ENCODE data around the gene DDIT3.

DDIT3 gene

GRCh38 chr12:57547288-57548012 is 27.1 kb upstream of the DDIT3 start:
- no peak for DNase-seq (ENCODE audit: low read depth)

DNA sequence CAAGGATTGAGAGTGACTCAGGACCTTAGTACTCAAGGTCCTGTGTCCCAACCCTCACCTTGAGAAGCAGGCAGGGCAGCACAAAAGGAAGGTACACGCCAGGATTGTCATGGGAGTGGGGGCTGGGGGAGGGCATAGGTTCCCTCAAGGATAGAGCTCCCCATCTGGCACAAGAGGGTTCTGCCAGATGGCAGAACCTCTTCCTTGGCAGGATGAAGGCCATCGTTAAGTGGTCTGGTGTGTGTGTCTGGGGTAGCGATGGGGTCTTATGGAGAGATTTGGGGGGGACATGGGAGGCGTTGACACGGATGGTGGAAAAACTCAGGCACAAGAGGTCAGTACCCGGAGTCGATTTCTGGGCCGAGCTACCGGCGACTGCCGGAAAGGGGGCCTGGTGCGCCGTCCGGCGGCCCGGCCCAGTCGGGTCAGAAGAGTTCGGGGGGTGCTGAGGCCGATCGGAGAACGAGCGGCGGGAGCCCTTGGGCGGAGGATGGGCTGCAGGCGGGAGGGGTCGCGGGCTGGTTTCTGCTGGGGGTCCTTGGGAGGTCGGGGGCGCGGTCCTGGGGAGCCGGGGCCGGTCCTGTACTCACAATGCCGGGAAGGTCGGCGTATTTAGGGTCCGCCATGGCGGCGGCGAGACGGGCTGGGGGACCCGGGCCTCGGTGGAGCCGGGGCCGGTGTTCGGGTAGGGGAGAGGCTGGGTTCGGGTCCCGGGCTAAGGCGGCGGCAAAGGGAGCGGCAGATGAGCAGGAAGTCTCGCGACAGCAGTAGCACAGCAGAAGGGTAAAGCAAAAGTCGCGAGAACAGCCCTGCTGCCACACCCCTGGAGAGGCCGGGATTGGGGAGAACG is 26.3 kb upstream of the DDIT3 start, which contains the start of gene DCTN2:
TSS of gene DCTN2 (minus strand) at position 755 of the 850 bp plus-strand sequence. CDS start at position 626, 129 bp downstream.
- DNase-seq (ENCODE audit: low read depth): peak; percentile 85

- no peak for DNase-seq (ENCODE audit: low read depth)
Measured at GRCh38 chr12:57545809-57546437, 25.6 kb upstream of the DDIT3 start.

DNA sequence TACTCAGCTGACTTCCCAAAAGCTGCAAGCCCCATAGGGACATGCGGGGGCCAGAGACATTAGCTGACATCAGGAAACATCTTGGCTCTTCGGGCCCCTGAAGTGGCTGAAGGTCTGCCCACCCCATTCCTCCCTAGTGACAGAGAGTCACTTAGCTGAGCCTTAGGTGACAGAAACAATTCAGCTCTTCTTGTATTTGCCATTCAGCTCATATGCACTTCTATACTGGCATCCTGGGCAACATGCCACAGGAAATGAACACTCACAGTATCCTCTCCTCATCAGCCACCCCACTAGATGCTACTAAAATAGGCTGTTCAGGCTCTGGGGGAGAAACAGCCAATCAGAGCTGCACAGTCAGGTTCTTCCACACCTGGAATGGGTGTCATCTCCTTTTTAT is 23.3 kb upstream of the DDIT3 start:
- no peak for DNase-seq (ENCODE audit: low read depth)

- no peak for DNase-seq (ENCODE audit: low read depth)
Measured at GRCh38 chr12:57541717-57542116, 21.4 kb upstream of the DDIT3 start.

- DNase-seq (ENCODE audit: low read depth): no peak
Measured at GRCh38 chr12:57541001-57541400, 20.7 kb upstream of the DDIT3 start.

DNA sequence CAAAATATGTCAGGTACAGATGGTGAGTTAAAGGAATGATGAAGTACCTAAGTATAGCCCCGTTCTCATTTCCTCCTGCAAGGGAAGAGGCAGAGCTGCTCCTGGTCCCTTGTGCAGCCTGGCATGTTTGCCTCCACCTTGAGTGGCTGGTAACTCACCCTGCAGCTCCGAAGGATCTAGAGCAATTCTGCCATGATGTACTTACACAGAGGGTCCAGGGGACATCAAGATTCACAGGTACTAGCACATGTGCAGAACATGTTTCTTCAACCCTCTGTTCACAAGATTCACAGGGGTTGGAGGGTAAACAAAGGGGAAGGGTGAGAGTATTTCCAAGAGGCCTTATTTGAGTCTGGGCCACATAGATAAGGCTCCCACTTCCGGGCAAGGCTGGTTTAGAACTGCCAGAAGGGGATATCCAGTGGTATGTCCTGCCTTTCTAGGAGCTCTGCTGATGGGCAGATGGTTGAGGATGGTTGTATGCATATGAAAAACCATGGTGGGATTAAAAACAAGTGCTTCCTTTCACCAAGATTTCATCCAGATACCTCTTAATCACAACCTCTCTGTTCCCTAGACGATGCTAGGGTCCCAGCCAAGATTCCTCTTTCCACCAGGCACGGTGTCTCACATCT is 18.9 kb upstream of the DDIT3 start:
- DNase-seq (ENCODE audit: low read depth): no peak

DNA sequence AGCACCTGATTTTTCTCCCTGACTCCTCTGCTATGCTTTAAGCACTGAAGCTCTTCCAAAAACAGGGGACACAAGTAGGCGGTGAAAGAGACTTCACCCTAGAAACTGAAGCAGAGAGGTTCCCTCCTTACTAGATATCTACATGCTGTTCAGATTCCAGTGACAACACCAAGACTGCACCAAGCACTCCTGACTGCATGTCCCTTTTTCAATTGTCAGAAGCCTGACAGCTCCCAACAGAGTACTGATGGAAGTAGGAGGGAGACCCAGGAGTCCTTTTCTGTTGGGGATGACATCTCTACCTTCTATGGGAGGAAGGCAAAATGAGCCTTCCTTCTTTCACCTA is 16.3 kb upstream of the DDIT3 start:
- DNase-seq (ENCODE audit: low read depth): no peak

DNA sequence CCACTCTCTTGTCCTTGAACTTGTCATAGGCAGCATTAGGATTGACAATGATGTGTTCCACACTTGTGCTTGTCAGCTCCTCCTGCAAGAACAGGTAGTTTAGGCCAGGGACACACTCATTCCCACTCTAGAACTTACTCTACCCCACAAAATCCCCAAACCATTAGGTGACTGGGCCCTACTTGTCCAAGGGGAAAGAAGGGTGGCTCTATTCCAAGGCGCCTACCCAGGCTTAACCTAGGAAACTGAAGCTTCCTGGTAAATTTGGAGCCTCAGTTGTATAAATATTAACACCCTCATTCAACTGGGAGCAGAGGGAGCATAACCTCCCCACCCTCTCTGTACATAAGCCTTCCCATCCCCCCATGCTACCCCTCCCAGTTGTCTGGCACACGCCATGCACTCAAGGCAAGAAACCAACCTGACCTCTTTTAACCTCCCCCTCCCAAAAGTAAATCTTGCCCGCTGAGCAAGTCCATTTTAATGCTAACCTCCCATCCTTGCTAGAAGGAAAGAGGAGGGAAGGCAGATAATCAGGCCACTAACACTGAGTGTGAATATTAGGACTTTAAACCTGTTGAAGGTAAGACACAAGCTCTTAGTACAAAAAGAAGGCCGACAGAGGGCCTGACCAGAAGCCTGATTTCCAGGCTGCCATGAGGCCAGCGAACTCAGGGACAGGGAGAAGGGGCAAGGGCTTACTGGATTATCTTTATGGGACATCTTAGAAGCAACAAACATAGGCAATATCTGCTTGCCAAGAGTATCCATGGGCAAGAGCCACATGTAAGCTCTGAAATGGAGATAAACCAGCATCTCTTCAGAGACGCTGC is 15.7 kb upstream of the DDIT3 start:
- no peak for DNase-seq (ENCODE audit: low read depth)

- DNase-seq (ENCODE audit: low read depth): no peak
Measured at GRCh38 chr12:57534991-57535543, 14.8 kb upstream of the DDIT3 start.

DNA sequence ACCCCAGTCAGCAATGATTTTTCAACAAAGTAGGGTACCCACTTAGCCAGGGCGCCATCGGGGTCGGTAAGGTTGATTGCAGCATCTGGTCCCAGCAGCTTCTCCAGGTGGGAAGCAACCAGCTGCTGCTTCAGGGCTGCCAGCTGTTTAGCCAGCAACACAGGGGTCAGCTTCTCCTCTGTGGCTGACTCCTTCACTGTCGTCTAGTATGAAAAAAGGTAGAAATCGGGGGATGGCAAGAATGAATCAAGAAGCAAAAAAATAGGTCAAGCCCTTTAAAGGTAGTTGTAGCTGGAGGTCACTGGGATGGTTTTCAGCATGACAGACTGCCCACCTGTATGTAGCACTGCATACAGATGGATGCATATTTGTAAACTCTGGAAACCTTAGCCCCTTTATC is 13.9 kb upstream of the DDIT3 start:
- DNase-seq (ENCODE audit: low read depth): no peak

- no peak for DNase-seq (ENCODE audit: low read depth)
Measured at GRCh38 chr12:57533108-57533507, 12.8 kb upstream of the DDIT3 start.

- no peak for DNase-seq (ENCODE audit: low read depth)
Measured at GRCh38 chr12:57531836-57532235, 11.5 kb upstream of the DDIT3 start.

DNA sequence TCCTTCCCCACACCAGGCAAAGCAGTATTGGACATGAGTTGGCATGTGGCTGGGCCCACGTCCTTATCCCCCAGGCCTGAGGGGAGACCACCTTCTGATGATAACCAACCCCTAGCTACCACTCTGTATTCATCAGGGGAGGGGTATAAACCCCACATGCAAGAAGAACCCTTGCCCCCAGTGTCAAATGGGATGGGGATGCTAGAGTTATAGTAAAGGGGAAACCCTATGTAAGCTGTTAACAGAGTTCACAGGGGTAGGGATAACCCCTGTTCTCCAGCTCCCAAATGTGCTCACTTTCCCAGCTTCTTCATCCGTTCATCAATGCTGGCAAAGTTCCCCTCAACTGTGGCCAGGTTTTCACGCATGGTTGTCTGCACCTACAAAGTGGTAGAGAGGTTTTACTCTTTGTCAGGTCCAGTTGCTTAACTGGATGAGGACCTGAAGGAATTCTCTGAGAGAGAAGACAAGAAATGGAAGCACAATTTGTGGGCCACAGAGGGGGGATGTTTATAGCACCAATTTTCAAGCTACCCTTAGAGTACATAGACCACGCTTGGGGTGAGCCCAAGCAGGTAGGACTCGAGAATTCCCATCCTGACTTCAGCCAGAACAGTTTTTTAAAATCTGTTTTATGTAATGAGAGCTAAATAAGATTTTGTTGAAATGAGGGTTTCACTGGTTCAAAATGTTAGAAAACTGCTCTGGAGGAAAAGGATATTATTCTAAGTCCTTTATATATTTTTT is 10.3 kb upstream of the DDIT3 start:
- no peak for DNase-seq (ENCODE audit: low read depth)

DNA sequence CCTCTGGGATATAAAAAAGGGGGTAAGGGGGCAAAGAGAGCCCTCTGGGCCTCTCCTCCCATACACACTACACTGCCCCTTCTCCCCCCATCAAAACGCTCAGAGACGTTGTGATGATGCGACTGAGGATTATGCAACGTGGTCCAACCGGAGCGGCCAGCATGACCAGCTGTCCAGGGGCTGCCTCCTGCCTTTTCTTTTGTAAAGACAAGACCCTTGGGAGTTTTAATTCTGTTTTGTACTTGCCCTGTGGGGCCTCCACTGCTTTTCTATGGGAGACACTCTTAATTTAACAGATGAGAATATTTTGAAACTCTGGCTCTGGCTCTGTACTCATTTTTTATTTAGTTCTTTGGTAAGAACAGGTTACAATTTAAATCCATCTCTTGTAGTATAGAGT is 9.5 kb upstream of the DDIT3 start:
- DNase-seq (ENCODE audit: low read depth): no peak

- no peak for DNase-seq (ENCODE audit: low read depth)
Measured at GRCh38 chr12:57528831-57529555, 8.7 kb upstream of the DDIT3 start.

DNA sequence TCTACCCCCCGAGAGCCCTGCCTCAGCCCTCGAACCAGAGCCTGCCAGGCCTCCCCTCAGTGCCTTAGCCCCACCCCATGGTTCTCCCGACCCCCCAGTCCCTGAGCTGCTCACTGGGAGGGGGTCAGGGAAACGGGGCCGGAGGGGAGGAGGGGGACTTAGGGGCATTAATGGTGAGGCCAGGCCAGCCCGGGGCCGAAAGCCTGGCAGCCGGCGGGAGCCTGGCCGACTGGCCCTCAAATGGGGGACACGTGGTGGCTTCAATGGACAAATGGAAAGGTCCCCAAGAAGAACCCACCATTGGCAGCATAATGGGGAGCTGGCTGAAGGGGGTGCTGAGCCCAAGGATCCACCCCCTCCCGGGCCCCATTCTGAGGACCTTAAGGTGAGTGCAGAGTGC is 7.9 kb upstream of the DDIT3 start:
- DNase-seq (ENCODE audit: low read depth): no peak

DNA sequence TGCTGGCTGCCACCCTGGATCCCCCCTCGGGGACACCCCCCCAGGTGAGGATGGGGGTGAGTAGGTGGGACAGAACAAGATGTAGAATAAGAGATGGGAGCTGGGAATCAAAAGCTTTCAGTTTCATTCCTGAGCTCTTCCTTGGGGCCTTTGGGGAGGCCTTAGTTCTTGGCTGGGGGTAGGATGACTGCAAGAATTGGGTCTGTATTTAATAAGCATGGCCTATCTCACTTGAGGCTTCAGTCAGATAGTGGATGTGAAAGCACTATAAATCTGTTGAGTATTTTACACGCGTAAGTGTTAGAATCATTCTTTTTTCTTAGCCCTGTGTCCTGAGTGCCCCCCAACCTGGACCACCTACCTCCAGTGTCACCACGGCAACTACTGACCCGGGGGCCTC is 6.9 kb upstream of the DDIT3 start:
- no peak for DNase-seq (ENCODE audit: low read depth)

DNA sequence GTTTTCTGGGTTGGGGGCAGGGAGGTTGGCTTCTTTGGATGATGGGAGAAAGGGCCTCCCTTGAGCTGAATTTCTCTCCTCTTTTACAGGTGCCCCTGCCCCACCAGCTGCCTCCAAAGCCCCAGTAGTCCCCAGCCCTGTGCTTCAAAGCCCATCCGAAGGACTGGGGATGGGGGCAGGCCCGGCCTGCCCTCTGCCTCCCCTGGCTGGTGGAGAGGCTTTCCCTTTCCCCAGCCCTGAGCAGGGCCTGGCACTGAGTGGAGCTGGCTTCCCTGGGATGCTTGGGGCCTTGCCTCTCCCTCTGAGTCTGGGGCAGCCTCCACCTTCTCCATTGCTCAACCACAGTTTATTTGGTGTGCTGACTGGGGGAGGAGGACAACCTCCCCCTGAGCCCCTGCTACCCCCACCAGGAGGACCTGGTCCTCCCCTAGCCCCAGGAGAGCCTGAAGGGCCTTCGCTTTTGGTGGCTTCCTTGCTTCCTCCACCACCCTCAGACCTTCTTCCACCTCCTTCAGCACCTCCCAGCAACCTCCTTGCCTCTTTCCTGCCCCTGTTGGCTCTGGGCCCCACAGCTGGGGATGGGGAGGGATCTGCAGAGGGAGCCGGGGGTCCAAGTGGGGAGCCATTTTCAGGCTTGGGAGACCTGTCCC is 6.3 kb upstream of the DDIT3 start:
- DNase-seq (ENCODE audit: low read depth): no peak

All from stimulated activated CD8-positive, alpha-beta memory T cell treated with anti-CD3 and anti-CD28 coated beads, Interleukin-12 subunit alpha, Interleukin-12 subunit beta, amount 100 ng/mL, for 4 hours (primary cell).